Activated CD4-positive, alpha-beta T cell treated with anti-CD3 and anti-CD28 coated beads, Interleukin-2, amount 50 U/mL, for 24 hours (primary cell): ENCODE results near the gene MOV10.
A peak's percentile ranks its signal among the peaks of the same experiment; 100 is the strongest.
"Not testable (repeated sequence)": the region's sequence is repeated elsewhere in the genome, so short reads cannot be mapped to it uniquely, and the experiment has no call there.

ENCODE experiments used
- DNase-seq, 2 donors: peaks; one replicate each; pipeline ENCODE4 v3.0.0-alpha.2; 2020; ENCODE audit warnings: low read depth in 1 of 2, low spot score in 1 of 2

The MOV10 gene

GRCh38 chr1:112712191-112712590, 37.7 kb downstream of the MOV10 start:
- no peak for DNase-seq

- DNase-seq, result no peak
Observed at GRCh38 chr1:112712701-112713128, 38.3 kb downstream of the MOV10 start.

- DNase-seq, result no peak
Observed at GRCh38 chr1:112713466-112714312, 39.2 kb downstream of the MOV10 start.

GRCh38 chr1:112714313-112715263, 40.1 kb downstream of the MOV10 start:
- no peak for DNase-seq

GRCh38 chr1:112715264-112716053, 41.0 kb downstream of the MOV10 start, which contains the start of gene PPM1J:
PPM1J (minus strand) TSS chr1:112715332; CDS start chr1:112715301, 31 bp downstream.
- DNase-seq, result peak; percentile 87 to 94

- peak; percentile 65 to 78 for DNase-seq
Observed at GRCh38 chr1:112716133-112716720, 41.8 kb downstream of the MOV10 start.

GRCh38 chr1:112717263-112717873, 42.9 kb downstream of the MOV10 start:
- DNase-seq, result no peak

- peak; percentile 44 to 61 for DNase-seq
Observed at GRCh38 chr1:112718691-112719418, 44.4 kb downstream of the MOV10 start.

GRCh38 chr1:112719706-112720105, 45.2 kb downstream of the MOV10 start:
- DNase-seq, result no peak

GRCh38 chr1:112720800-112721199, 46.3 kb downstream of the MOV10 start:
- no peak for DNase-seq

GRCh38 chr1:112721294-112721693, 46.8 kb downstream of the MOV10 start:
- DNase-seq, result not testable (repeated sequence)

- DNase-seq, result no peak
Observed at GRCh38 chr1:112721966-112722524, 47.6 kb downstream of the MOV10 start.

- DNase-seq, result no peak
Observed at GRCh38 chr1:112722601-112723510, 48.4 kb downstream of the MOV10 start.

- DNase-seq, result no peak
Observed at GRCh38 chr1:112723511-112723839, 49.0 kb downstream of the MOV10 start.

GRCh38 chr1:112724240-112724639, 49.8 kb downstream of the MOV10 start:
- not testable (repeated sequence) for DNase-seq

- no peak for DNase-seq
Observed at GRCh38 chr1:112727716-112728115, 53.3 kb downstream of the MOV10 start.

GRCh38 chr1:112728306-112728971, 54.0 kb downstream of the MOV10 start:
- not testable (repeated sequence) for DNase-seq

- DNase-seq, result not testable (repeated sequence)
Observed at GRCh38 chr1:112729011-112729410, 54.6 kb downstream of the MOV10 start.
